Measurements from ENCODE around the gene TMOD4. TPM values are rescaled to one million over a fixed set of nuclear protein-coding genes. Genes with fewer than 3 reads are reported as not detected.

Gene TMOD4
- total and polyA plus RNA-seq, 9 of the 15 experiments (the other 6 are each of a cell fraction or from before 2014, with no cell fraction given), result 0.18 to 1.8 (median 1.1) TPM; not detected in 1

DNA sequence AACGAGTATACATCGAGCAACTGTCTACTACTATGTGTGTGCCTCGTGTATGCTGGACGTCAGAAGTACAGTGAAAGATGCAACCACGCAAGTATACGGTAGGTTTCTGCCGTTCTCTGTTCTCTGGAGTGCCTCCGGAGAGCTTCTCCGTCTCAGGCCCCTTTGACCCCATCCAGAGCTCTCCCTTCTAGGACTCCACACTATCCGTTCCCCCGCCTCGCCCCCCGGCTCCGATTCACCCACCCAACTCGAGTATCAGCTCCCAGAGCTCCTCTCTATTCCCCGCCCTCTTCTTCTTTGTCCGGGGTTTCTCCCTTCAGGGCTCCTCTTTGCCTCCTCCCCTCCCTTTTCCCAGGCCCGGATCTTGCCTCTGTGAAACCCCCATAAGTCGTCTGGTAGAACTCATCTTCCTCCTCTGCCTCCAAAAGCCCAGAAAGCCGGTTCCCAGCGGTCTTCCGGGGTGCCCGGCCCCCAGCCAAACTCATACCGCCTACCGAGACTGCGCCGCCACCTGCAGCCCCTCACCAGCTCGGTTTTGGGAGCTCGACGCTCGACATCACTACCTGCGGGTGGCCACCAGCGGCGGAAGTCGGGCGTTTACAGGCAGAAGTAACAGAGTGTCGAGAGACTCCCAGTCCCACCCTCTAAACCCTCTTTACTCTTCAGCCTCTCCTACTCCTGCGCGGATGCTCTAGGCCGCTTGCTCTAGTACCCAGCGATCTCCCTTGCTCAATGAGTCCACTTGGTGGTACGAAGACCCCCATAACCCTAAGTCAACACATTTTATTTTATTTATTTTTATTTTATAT, 14.1 kb upstream of the TMOD4 start, which contains the start of gene VPS72 (continued):
- TF ChIP-seq, protein P1, sequence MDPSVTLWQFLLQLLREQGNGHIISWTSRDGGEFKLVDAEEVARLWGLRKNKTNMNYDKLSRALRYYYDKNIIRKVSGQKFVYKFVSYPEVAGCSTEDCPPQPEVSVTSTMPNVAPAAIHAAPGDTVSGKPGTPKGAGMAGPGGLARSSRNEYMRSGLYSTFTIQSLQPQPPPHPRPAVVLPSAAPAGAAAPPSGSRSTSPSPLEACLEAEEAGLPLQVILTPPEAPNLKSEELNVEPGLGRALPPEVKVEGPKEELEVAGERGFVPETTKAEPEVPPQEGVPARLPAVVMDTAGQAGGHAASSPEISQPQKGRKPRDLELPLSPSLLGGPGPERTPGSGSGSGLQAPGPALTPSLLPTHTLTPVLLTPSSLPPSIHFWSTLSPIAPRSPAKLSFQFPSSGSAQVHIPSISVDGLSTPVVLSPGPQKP (CRISPR knock-in tag; IDR thresholded peaks at IDR 0.05), result no peak
- TF ChIP-seq CHCHD3 (CRISPR knock-in tag; IDR thresholded peaks at IDR 0.05), result no peak
- no peak; the same call in 1 of the 2 replicates for TF ChIP-seq ELF4 (CRISPR knock-in tag; IDR thresholded peaks at IDR 0.05)
- TF ChIP-seq MTF1 (CRISPR knock-in tag; IDR thresholded peaks at IDR 0.05; ENCODE audit: borderline replicate concordance), result no peak
- no peak for TF ChIP-seq DMBX1 (CRISPR knock-in tag; IDR thresholded peaks at IDR 0.05; ENCODE audit: borderline replicate concordance)
- TF ChIP-seq ZKSCAN3 (CRISPR knock-in tag; IDR thresholded peaks at IDR 0.05), result no peak
- no peak for TF ChIP-seq BMI1 (IDR thresholded peaks at IDR 0.05; ENCODE audit: low read length)
- TF ChIP-seq, protein P2, sequence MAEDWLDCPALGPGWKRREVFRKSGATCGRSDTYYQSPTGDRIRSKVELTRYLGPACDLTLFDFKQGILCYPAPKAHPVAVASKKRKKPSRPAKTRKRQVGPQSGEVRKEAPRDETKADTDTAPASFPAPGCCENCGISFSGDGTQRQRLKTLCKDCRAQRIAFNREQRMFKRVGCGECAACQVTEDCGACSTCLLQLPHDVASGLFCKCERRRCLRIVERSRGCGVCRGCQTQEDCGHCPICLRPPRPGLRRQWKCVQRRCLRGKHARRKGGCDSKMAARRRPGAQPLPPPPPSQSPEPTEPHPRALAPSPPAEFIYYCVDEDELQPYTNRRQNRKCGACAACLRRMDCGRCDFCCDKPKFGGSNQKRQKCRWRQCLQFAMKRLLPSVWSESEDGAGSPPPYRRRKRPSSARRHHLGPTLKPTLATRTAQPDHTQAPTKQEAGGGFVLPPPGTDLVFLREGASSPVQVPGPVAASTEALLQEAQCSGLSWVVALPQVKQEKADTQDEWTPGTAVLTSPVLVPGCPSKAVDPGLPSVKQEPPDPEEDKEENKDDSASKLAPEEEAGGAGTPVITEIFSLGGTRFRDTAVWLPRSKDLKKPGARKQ (CRISPR knock-in tag; IDR thresholded peaks at IDR 0.05), result no peak
- no peak for TF ChIP-seq PHB2 (IDR thresholded peaks at IDR 0.05; ENCODE audit: low read depth)
- TF ChIP-seq RAD51 (IDR thresholded peaks at IDR 0.05; ENCODE audit: borderline replicate concordance, low read depth), result 0 out of 2 replicates have a peak, but pooled peaks have one; percentile 36
- no peak for TF ChIP-seq ZNF124 (CRISPR knock-in tag; IDR thresholded peaks at IDR 0.05)
- TF ChIP-seq RFX7 (CRISPR knock-in tag; IDR thresholded peaks at IDR 0.05), result no peak
- no peak for TF ChIP-seq HDGF (IDR thresholded peaks at IDR 0.05)
- peak; percentile 79 for TF ChIP-seq DIDO1 (tag; IDR thresholded peaks at IDR 0.05; ENCODE audit: low read depth)
- TF ChIP-seq STAT6 (CRISPR knock-in tag; IDR thresholded peaks at IDR 0.05), result no peak
- TF ChIP-seq MCM7 (IDR thresholded peaks at IDR 0.05), result no peak
- TF ChIP-seq ZFP36 (IDR thresholded peaks at IDR 0.05; ENCODE audit: low read depth, low read length, partially characterized antibody), result no peak
- TF ChIP-seq FOXA1 (IDR thresholded peaks at IDR 0.05; ENCODE audit: borderline replicate concordance), result no peak
- TF ChIP-seq ZNF57 (CRISPR knock-in tag; IDR thresholded peaks at IDR 0.05), result no peak
- no peak for TF ChIP-seq ZNF76 (CRISPR knock-in tag; IDR thresholded peaks at IDR 0.05; ENCODE audit: borderline replicate concordance)
